HG03175 (cell line): ENCODE data around the gene MTA2.
"Not testable (repeated sequence)": the region's sequence is repeated elsewhere in the genome, so short reads cannot be mapped to it uniquely, and the experiment has no call there.

Source experiments
- ATAC-seq: cut with Tn5 transposase; IDR thresholded peaks from one replicate; pipeline ENCODE4 v1.9.1; 2021; ENCODE audit warnings: mild to moderate bottlenecking, moderate library complexity; ENCODE audit not compliant: unreplicated experiment

Gene MTA2

GRCh38 chr11:62601372-62602140, at the start of gene MTA2:
Gene MTA2, minus strand, starts transcription at chr11:62601865. Its CDS starts 415 bp downstream, at chr11:62601450.
- ATAC-seq = peak; percentile 73

DNA sequence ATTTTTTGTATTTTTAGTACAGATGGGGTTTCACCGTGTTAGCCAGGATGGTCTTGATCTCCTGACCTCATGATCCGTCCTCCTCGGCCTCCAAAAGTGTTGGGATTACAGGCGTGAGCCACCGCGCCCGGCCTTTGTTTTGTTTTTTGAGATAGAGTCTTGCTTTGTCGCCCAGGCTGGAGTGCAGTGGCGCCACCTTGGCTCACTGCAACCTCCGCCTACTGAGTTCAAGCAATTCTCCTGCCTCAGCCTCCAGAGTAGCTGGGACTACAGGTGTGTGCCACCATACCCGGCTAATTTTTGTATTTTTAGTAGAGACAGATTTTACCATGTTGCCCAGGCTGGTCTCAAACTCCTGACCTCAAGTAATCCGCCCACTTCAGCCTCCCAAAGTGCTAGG, 48.6 kb upstream of the MTA2 start:
- ATAC-seq = not testable (repeated sequence)

DNA sequence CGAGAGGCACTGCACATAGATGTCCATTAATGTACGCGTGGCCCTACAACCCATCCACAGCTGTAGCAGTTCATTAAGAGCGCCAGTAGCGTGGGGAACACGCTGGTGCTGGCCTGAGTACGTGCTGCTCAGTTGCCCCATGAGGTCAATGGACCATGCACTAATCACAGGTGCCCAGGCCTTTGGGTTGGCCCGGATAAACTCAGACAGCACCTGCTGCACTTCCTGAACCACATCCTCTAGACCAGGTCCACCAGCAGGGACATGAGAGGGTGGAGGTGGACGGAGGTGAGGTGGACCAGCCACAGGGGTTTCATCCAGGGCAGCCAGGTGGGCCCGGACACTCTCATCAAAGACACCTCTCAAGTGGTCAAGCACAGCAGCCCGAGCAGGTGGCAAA, 47.8 kb upstream of the MTA2 start:
- no peak for ATAC-seq

DNA sequence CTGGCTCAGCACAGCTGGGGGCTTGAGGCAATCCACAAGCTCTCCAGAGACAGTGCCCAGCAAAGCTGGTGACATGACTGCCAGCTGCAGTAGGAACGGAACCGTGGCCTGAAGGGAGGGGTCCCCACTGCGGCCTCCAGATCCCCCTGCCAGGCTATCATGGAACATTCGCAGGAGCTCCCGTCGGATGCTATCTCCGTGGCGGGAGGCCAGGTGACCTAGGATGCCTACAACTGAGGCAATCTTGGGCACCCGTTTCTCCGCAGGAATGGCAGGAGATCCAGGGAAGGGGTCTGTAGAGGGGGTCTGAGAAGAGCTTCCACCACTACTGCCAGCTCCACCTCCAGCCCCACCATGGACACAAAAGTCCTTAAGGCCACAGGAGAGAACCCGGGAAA, 47.3 kb upstream of the MTA2 start:
- no peak for ATAC-seq

DNA sequence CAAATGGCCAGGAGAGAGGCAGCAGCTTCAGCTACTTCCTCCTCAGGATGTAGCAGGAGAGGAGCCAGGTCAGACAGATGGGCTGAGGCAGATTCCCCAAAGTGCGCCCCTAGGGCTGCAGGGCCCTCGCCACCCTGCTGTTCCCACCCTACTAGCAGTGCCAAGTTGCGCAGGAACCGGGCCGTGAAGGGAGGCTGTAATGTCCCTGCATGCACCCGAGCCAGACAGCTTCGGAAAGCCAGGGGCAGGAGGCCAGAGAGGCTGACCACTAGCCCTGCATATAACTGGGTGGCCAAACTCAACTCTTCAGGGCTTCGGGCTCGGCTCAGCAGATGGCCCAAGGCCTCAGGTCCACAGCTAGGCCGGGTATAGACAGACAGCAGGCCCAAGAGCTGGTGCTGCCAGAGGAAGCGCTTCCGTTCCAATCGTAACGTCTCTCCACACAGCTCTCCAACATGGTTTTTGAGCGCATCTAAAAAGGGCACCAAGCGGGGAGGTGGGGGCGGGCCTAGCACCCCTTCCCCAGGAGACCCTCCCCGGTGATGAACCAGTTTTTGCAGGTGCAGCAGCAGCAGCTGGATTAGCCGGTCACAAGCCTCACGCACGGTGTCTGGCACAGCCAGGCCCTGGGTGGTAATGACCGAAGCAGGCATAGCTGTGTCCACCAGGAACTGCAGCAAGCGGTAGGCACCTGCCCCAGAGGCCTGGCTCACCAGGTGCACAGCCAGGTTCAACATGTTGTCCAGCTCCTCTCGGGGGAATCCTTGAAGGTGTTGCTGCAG, 46.7 kb upstream of the MTA2 start:
- ATAC-seq = no peak

GRCh38 chr11:62647609-62648005, 45.9 kb upstream of the MTA2 start:
- ATAC-seq = no peak

- ATAC-seq = no peak
Measured at GRCh38 chr11:62646825-62647608, 45.4 kb upstream of the MTA2 start.

- peak; percentile 97 for ATAC-seq
Measured at GRCh38 chr11:62645946-62646824, 44.5 kb upstream of the MTA2 start, which contains the start of gene GANAB. Gene GANAB, minus strand, starts transcription at chr11:62646613. Its CDS starts 14 bp downstream, at chr11:62646599.

GRCh38 chr11:62645671-62645945, 43.9 kb upstream of the MTA2 start:
- no peak for ATAC-seq

DNA sequence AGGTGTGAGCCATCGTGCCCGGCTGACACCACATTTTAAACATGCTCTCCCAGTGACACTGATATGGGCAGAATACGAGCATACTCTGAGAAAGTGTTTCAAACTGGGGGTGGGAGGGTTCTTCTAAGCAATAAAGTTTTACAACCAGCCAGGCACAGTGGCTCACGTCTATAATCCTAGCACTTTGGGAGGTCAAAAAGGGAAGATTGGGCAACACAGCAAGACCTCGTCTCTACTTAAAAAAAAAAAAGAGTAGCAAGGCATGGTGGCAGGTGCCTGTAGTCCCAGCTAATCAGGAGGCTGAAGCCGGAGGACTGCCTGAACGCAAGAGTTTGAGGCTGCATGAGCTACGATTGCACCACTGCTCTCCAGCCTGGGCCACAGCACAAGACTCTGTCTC, 42.6 kb upstream of the MTA2 start:
- ATAC-seq = no peak

GRCh38 chr11:62632492-62632891, 30.8 kb upstream of the MTA2 start:
- ATAC-seq = no peak

DNA sequence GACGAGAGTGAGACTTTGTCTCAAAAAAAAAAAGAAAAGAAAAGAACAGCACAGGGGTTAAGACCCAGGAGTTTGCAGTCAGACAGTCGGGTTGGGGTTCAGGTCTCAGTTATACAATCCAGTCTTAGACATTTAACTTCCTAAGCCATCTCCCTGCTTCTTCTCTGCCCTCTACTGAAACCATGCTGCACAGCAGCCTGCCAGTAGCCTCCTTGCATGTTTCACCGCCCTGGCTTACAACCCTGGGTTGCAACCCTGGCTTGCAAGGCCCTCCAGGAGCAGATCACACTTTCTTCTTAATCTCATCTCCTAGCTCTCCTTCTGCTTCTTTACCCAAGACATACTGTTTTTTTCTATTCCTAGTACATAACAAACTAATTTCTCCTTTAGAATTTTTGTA, 26.0 kb upstream of the MTA2 start:
- ATAC-seq = no peak

GRCh38 chr11:62622476-62623089, 20.9 kb upstream of the MTA2 start:
- no peak for ATAC-seq

DNA sequence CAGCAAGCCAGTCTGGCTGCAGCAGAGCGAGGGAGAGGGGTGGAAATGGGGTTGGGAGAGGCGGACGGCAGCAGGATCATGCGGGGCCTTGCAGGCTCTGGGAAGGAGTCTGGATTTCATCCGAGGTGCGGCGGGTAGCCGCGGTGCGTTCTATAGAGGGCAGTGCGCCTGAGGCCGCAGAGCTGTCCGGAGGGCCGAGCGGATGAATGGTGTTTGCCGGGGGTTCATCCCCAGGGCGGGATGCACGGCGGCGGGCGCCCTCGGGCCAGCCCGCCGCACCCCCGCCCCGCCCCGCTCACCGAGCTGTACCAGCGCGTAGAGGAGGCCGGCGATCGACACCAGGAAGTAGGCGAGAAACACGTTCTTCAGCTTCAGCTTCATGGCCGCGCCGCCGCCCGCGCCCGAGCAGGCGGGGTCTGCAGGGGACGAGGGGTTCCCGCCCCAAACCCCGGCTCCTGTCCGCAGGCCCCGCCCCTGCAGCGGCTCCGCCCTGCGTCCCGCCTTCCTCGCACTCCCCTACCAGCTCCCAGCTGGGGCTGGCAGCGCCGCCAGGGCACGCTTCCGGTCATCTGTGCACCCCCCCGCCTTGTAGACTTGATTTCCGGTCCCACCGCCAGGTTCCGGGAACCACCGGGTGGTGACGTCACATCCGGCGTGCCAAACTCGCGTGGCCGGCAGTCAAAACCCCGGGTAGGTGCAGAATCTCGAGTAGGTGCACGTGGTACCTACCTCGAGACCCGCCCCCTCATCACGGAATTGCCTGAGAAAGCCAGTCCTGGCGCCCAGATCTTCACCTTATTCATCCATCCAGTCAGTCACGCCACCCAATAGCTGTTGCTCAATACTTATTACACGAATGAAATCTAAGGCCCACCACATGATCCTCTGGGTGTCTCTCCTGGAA, 20.2 kb upstream of the MTA2 start, which contains the start of gene B3GAT3:
Gene B3GAT3, minus strand, starts transcription at position 420 of the 904 bp plus-strand sequence. Its CDS starts 39 bp downstream, at position 381.
- ATAC-seq = peak; percentile 96

DNA sequence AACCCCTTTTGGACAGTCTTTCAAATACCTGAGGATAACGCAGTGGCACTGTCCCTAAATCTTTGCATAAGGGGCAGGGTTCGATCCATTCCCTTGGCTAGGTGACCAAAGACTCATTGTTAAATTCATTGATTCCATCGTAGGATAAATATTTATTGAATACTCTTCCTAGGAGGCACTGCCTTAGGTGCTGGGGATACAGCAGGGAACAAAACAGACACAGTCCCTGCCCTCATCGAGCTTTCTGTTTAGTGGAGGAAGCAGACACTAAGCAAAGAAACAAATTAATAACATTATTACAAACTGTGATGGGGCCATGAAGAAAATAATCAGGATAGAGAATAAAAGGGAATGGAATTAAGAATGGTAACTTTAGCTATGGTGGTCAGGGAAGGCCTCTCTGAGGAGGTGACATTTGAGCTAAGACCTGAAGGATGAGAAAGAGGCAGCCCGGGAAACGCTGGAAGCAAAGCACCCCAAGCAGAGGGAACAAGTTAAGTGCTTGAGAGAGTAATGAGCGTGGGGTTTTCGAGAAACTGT, 19.4 kb upstream of the MTA2 start:
- no peak for ATAC-seq

GRCh38 chr11:62616957-62617356, 15.3 kb upstream of the MTA2 start:
- not testable (repeated sequence) for ATAC-seq

GRCh38 chr11:62615521-62615920, 13.9 kb upstream of the MTA2 start:
- no peak for ATAC-seq

DNA sequence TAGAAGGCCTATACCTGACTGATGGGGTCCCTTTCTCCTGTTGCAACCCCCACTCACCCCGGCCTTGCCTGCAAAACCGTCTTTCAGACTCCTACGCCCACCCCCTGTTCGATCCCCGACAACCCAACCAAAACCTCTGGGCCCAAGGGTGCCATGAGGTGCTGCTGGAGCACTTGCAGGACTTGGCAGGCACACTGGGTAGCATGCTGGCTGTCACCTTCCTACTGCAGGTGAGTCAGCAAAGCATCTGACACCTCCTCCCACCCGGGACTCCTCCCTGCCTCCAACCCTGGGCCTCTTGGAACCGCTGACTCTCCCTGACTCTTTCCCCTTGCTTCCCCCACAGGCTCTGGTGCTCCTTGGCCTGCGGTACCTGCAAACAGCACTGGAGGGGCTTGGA, 12.6 kb upstream of the MTA2 start:
- ATAC-seq = no peak

- ATAC-seq = no peak
Measured at GRCh38 chr11:62613291-62613778, 11.7 kb upstream of the MTA2 start.
